ENCODE measurements around the gene FRMD4A.

GRCh38 chr10:14112056-14112455 is 218.7 kb downstream of the FRMD4A start:
- TF ChIP-seq CTCF (IDR thresholded peaks at IDR 0.05; ENCODE audit: low read length) (no peak), EZH2phosphoT487 (IDR thresholded peaks at IDR 0.05; ENCODE audit: low read length) (no peak)

All from MM.1S (cell line).